ENCODE results near the gene RNF13.
A peak's percentile ranks its signal among the peaks of the same experiment; 100 is the strongest.

RNF13 gene, protein sequence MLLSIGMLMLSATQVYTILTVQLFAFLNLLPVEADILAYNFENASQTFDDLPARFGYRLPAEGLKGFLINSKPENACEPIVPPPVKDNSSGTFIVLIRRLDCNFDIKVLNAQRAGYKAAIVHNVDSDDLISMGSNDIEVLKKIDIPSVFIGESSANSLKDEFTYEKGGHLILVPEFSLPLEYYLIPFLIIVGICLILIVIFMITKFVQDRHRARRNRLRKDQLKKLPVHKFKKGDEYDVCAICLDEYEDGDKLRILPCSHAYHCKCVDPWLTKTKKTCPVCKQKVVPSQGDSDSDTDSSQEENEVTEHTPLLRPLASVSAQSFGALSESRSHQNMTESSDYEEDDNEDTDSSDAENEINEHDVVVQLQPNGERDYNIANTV

DNA sequence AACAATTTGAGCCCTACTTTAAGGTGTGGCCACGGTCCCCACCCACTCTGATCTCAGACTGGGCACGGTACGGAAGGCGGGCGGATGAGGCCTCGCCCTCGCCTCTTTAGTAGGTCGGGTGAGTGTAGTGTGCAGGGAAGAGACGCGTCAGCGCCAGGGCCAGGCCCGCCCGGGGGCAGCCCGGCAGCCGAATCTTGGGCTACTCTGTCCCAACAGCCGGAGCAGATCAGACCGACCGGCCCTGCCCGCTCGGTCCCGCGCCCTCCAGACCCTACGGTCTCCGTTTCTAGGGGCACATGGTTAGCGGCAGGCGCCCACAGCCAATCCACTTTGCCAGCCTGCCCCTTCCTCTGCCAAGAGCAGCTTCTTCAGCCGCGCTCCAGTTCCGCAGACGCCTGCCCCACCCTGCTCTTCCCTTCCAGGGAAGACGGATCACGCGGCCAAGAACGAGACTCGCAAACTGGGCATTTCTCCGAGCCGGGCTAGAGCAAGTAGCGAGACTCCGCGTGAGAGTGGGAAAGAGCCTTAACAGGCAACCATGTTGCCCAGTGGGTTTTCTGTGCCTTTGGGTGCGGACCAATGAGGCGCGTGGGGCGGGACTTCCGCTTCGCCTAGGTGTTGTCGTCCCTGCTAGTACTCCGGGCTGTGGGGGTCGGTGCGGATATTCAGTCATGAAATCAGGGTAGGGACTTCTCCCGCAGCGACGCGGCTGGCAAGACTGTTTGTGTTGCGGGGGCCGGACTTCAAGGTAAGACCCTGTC, at the start of gene RNF13:
RNF13 (plus strand) TSS at position 610 of the 761 bp plus-strand sequence. CDS start 32,812 bp downstream, outside the sequence.
- peak; percentile 95 for DNase-seq

DNA sequence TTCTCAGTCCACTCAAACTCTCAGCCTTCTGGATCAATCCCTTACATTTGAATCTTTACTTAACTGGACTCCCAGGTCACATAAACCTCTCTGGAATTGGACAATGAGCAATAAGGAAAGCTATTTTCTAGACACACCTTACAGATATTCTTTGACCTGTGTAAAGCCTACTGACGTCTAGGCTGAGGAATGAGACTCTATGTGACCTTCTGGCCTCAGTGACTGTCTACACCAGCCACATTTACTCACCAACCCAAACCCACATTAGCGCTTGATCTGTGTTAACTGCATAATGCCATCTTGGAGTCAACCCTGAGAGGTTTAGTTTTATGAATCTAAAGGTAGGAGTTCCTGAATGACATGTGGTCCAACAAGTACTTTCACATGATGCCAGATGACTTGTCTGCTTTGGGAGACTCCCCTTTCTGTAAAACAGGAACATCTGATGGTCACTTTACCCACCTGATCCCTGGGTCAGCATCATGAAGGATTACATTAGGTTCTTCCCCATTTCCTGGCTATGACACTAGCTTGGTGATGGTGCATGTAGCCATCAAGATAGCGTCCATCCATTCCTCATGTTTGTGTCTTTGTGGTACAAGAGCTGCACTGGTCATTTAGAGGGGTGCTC, 49.3 kb upstream of the RNF13 start:
- no peak for DNase-seq

DNA sequence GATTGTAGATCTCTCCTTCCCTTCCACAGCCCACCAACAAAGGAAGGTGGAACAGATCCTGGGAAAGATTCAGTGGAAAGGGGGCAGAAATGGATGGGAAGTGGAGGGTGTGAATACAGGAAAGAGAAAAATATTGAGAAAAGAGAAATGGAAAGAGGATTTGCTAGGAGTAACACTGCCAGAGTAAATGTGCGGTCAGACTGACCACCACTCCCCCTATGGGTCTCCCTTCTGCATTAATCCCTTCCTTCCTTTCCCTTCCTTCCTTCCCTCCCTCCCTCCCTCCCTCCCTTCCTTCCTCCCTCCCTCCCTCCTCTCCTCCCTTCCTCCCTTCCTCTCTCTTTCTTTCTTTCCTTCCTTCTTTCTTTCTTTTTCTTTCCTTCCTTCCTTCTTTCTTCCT, 48.7 kb upstream of the RNF13 start:
- no peak for DNase-seq

- DNase-seq, result peak; percentile 6
These were observed 47.2 kb upstream of the RNF13 start for GRCh38 chr3:149765762-149766334.

DNA sequence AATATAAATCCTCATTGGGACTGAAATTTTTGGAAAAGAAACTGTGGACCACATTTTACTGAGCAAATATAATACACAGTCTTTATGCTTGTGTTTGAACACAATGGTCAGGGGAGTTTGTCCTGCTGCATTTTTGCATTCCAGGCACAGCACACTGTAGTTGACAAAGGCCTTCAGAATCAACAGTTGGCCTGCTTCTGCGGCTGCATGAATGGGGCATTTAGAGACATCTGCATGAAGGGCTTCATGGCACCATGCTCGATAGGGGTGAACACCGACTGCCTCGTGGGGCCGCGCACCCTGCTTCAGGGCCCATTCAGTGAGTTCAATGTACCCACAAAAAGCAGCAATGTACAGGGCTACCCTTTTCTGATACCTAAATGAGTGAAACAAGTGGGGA, 45.3 kb upstream of the RNF13 start:
- no peak for DNase-seq

- no peak for DNase-seq
These were observed 44.3 kb upstream of the RNF13 start for GRCh38 chr3:149768704-149769103.

DNA sequence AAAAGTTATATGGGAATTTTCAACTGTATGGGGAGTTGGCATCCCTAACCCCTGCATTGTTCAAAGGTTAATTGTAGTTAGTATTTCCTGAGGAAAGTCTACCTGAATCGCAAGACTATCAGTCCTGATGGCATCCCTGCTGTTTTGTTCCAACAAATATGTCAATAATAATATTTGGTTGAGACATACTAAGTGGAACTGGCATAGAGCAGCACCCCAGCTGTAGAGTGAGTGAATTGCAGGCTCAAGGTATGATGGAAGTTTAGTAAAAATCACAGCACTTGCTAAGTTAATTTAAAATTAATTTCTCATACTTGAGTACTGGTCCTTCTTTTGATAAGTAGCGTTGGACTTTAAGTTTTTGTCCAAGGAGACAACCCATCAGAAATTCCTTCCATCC, 42.8 kb upstream of the RNF13 start:
- DNase-seq, result no peak

DNA sequence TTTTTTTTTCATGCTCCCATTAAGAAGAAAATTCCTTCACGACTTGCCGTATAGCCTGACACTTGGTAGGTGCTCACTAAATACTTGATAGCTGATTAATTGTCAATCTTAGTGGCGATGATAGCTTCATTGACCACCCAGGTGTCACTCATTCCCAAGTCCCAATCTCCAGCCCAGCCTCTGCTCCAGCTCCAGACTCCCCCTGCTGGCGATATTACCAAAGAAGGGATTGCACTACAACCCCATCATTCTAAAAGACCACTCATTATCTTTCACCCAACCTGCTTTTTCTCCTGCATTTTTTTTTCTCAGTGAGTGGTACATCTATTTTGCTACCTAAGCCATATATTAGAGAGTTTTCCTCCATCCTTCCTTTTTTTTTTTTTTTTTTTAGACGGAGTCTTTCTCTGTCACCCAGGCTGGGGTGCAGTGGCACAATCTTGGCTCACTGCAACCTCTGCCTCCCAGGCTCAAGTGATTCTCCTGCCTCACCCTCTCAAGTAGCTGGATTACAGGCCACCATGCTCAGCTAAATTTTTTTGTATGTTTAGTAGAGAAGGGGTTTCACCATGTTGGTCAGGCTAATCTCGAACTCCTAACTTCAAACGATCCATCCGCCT, 41.3 kb upstream of the RNF13 start:
- peak; percentile 53 for DNase-seq

DNA sequence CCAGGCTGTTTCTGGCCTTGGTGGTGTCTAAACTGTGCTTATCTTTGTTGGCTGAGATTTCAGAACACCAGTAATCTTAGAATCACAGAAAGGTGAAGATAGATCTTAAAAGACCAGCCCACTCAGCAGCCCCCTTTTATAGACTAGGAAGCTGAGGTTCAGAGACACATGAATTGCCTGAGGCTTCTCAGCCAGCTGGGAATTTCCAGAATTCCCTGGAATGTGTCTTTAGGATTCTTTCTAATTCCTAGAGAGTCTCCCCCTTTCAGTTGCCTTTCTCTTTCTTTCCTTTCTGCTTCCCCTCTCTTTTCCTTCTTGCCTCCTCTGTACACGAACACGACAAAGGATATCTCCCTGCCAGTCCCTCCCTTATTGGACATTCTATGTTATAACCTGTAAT, 40.2 kb upstream of the RNF13 start:
- DNase-seq, result no peak

GRCh38 chr3:149776170-149776569, 36.8 kb upstream of the RNF13 start:
- no peak for DNase-seq

DNA sequence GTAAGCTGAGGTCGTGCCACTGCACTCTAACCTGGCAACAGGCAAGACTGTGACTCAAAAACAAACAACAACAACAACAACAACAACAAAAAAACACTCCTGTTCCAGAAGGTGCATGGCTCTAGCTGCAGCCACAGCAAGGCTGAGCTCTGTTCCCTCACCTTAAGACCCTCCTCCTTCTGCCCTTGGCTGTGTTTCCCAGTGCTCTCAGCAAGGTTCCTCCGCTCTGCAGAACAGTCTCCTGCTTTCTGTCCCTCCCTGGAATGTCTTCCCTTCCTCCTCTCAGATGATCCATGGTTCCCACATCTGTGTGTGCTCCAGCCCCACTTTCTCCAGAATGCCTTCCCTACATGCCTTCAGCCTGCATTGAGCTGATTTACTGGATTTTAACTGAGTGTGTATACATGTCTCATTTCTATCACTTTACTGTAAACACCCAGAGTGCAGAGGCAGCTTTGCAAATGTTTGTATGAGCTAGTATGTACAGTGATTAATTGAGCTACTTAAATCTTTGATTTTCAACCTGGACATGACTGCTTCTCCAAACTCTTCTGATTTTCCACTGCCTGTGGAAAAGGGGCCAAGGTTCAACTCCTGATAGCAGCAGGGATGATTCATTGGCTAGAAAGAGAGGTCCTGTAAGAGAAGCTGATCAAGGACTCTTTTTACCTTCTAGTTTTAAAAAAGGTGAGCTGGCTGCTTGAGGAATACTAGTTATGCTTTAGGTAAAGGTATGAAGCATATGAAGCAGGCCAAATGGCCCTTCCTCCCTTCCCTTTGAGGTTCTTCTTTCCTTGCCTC, 35.4 kb upstream of the RNF13 start:
- no peak for DNase-seq

- no peak for DNase-seq
These were observed 31.8 kb upstream of the RNF13 start for GRCh38 chr3:149781211-149781610.

- DNase-seq, result no peak
These were observed 31.3 kb upstream of the RNF13 start for GRCh38 chr3:149781741-149782140.

DNA sequence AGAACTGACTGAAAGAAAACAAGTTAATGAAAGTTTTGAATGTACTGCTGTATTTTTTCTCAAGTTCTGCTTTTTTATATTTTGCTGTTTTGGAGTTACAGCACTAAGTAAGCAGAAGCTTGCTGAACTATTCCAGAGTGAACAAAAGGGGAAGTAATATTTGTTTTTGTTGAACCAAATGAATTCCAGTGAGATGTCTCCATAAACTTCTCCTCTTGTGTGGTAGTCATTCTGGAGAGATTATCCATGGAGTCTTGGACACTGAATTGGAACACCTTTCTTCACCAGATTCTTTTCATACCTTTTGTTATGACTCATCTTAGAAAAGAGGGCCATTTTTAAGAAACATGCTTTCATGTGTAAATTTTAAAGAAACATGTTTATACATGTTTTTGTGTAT, 29.4 kb upstream of the RNF13 start:
- no peak for DNase-seq

DNA sequence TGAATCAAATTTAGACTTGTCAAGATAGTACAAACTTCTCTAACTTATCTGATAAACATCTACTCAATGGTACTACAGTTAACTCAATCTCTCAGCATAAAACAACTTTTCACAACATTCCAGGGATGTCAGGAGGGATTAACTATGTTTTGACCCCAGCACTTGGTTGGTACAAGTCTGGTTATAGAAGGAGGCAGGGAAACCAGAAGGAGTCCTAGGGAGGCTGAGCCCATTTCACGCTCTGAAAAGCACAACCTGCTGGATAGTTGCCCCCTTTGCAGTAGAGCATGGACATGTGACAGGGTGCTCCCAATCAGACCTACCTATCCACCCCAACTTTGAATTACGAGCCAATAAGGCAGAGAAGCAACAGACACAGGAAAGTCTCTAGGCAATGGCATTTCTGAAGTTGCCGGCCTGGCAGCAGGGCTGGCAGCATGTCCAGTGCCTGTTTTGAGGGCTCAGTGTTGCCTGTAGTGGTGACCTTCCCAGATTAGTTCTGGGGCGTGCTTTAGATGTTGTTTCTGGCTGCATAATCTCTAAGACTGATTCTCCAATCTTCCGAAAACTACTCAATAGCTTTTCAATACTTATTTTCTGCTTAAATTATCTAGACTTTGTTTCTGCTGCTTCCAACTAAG, 28.8 kb upstream of the RNF13 start:
- no peak for DNase-seq

GRCh38 chr3:149790268-149790667, 22.7 kb upstream of the RNF13 start:
- no peak for DNase-seq

GRCh38 chr3:149790698-149791097, 22.3 kb upstream of the RNF13 start:
- DNase-seq, result no peak

DNA sequence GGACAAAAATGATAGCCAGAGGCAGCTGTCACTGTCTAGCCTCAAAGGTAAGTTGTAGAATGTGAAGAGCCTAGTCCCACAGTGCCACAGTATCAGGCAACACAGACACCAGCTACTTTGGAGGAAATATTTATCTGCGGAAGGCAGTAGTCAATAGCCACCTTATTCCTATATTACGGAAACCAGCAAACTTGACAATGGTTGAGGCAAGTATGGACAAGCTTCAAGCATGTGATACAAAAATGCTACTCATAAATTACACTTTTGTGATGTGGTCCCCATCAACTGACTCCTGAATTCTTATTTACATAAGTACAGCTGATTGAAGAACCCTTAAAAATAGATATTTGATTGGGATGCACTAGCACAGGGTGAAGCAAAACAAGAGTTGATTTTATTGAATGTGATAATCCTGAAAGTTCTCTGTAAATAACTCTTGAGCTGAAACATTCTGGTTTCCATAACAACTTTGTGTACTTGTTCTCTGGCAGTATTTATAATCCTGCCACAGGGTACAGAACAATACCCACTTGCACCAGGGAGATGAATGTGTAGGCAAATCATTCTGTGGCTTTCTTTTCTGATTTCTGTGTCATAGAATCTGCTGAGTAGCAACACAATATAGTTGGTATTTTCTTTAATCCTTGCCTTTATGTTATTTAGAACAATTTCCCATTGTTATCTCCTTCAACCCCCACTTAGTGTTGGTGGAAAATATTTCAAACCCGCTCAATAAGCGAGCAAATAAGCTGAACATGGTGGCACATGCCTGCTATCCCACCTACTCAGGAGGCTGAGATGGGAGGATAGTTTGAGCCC, 20.4 kb upstream of the RNF13 start, which contains the start of gene ANKUB1:
ANKUB1 (minus strand) TSS at position 103 of the 819 bp plus-strand sequence. CDS start 188 bp downstream, outside the sequence.
- DNase-seq, result no peak

DNA sequence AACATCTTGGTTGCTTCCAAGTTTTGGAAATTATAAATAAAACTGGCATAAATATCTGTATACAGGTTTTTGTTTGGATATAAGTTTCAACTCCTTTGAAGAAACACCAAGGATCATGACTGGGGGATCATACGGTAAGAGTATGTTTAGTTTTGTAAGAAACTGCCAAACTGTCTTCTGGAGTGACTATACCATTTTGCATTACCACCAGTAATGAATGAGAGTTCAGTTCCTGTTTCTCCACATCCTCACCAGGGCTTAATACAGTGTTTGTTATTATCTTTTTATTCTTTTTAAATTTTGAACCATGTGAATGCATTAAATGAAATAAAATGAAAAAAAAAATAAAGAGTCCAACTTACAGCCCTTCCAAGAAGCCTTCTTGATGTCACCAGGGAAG, 17.0 kb upstream of the RNF13 start:
- DNase-seq, result no peak

GRCh38 chr3:149800693-149801092, 12.3 kb upstream of the RNF13 start:
- no peak for DNase-seq

- DNase-seq, result no peak
These were observed 11.8 kb upstream of the RNF13 start for GRCh38 chr3:149801195-149801594.
